Panc1 (cell line): Measurements from ENCODE around the gene PPM1F. TPM values are rescaled to one million over a fixed set of nuclear protein-coding genes. Genes with fewer than 3 reads are reported as not detected.

Experiments
- ATAC-seq: fragments of 200-7000 bp; cut with Tn5 transposase; 2 replicates; pipeline ENCODE4 v1.9.1; 2020; ENCODE audit warnings: mild to moderate bottlenecking, moderate library complexity
- BruUV-seq: library from RNA; stranded (reverse); fragments of 400-500 nt; replicated peaks from 2 replicates; lab custom pipeline; 2021; lab: Mats Ljungman, UMichigan
- CTCF ChIA-PET: fragments of 300-600 bp; sonication (Branson Sonifier 250); formaldehyde crosslinking; loops from one replicate; lab custom pipeline; 2022; ENCODE audit warnings: antibody characterized with exemption; lab: Charles Lee
- POLR2A ChIA-PET: fragments of 300-600 bp; sonication (Branson Sonifier 250); formaldehyde crosslinking; loops from one replicate; lab custom pipeline; 2022; ENCODE audit warnings: antibody characterized with exemption; lab: Charles Lee
- DNase-seq: peaks from one replicate; pipeline ENCODE4 v3.0.0-alpha.2; 2010; ENCODE audit warnings: low read depth, low spot score
- H3K27ac ChIP-seq: 2 replicates; pipeline ENCODE4 v1.5.1; 2011; ENCODE audit warnings: mild to moderate bottlenecking, low read length, inconsistent platforms
- H3K27me3 ChIP-seq: fragments of 200-500 bp; sonication (Bioruptor generic); 2 replicates; pipeline ENCODE4 v1.6.0; 2014; ENCODE audit warnings: low read length, inconsistent platforms; ENCODE audit not compliant: control insufficient read depth, insufficient read depth
- H3K36me3 ChIP-seq: fragments of 200-500 bp; sonication (Bioruptor generic); 2 replicates; pipeline ENCODE4 v1.5.1; 2014; ENCODE audit warnings: inconsistent platforms, mild to moderate bottlenecking, low read length, moderate library complexity; ENCODE audit not compliant: control insufficient read depth, insufficient read depth
- H3K4me1 ChIP-seq: 2 replicates; pipeline ENCODE4 v1.5.1; 2011; ENCODE audit warnings: inconsistent platforms, mild to moderate bottlenecking, low read length, moderate library complexity; ENCODE audit not compliant: control insufficient read depth, insufficient read depth
- H3K4me3 ChIP-seq, 2 experiments: 2 replicates each; pipeline ENCODE4 v1.5.1; 2011 to 2012; ENCODE audit warnings: low read depth in 2 of 2, low read length in 2 of 2, mild to moderate bottlenecking in 2 of 2, inconsistent platforms in 1 of 2, moderate library complexity in 1 of 2
- H3K9me3 ChIP-seq: fragments of 200-500 bp; sonication (Bioruptor generic); 2 replicates; pipeline ENCODE4 v1.5.1; 2014; ENCODE audit warnings: low read depth, mild to moderate bottlenecking, inconsistent platforms, low read length, moderate library complexity; ENCODE audit not compliant: control insufficient read depth, insufficient read depth
- CTCF ChIP-seq: fragments of 450-650 bp; IDR thresholded peaks from 2 replicates; pipeline ENCODE4 v1.5.1; 2017; ENCODE audit warnings: mild to moderate bottlenecking
- POLR2AphosphoS5 ChIP-seq: IDR thresholded peaks from 2 replicates; pipeline ENCODE4 v1.6.1; 2012; ENCODE audit warnings: mild to moderate bottlenecking, low read depth, low read length, moderate library complexity
- REST ChIP-seq, 2 experiments: IDR thresholded peaks; 2 replicates each; pipeline ENCODE4 v1.6.1; 2011 to 2012; ENCODE audit warnings: low read depth in 2 of 2, control low read depth in 1 of 2, low read length in 1 of 2, mild to moderate bottlenecking in 1 of 2, moderate library complexity in 1 of 2; ENCODE audit not compliant: insufficient read depth in 1 of 2
- SIN3A ChIP-seq: IDR thresholded peaks from 2 replicates; pipeline ENCODE4 v1.6.1; 2012; ENCODE audit warnings: low read depth, mild to moderate bottlenecking, low read length, moderate library complexity, borderline replicate concordance; ENCODE audit not compliant: insufficient read depth
- TCF7L2 ChIP-seq: IDR thresholded peaks from 2 replicates; pipeline ENCODE4 v1.6.1; 2011; ENCODE audit warnings: mild to moderate bottlenecking, low read depth, low read length, inconsistent platforms
- in situ Hi-C: cut with HindIII; loops from 2 replicates; pipeline ENCODE4 v1.10.0; 2016; ENCODE audit warnings: low sequenced_read_pairs, low pct_unique_long_range_greater_than_20kb
- intact Hi-C: fragments of 100-400 bp; cut with micrococcal nuclease; formaldehyde crosslinking; loops from one replicate; pipeline ENCODE4 v1.10.0; 2022; ENCODE audit not compliant: unreplicated experiment
- total RNA-seq: library from RNA; stranded (reverse); gene quantifications from one replicate; pipeline ENCODE4 v1.2.1, GENCODE V29; 2021; ENCODE audit not compliant: unreplicated experiment

The PPM1F gene
- total RNA-seq, 1 experiment from 2014 or later: 28.9 TPM

- no peaks in the 10 kb centered on the region for H3K4me1 ChIP-seq
- intact Hi-C loops (no loop called here), in situ Hi-C loops (loop anchor here (25.0 kb wide), 1 partner anchor 116 kb away; no protein-coding TSS in a partner anchor)
- POLR2A ChIA-PET: interaction anchor here (0.7 kb wide), 2 partner anchors 15 to 1298 kb away, joined by 7 to 15 read pairs; no protein-coding TSS in a partner anchor
- 0 out of 2 replicates have a peak, but pooled peaks cover 2% of the 10 kb centered on the region for H3K36me3 ChIP-seq
- no peak for DNase-seq
- CTCF ChIA-PET: no interaction called here
- no peak for TF ChIP-seq POLR2AphosphoS5
- no peak for TF ChIP-seq SIN3A
- no peak for TF ChIP-seq TCF7L2
- TF ChIP-seq CTCF: no peak
- no peak for TF ChIP-seq REST (IDR thresholded peaks at IDR 0.05; ENCODE audit: insufficient read depth in 1 of 2, low read depth in 2 of 2, low read length in 1 of 2)
- H3K27me3 ChIP-seq: no peaks in the 10 kb centered on the region
- H3K27ac ChIP-seq: no peak overlapping the region
- no peaks in the 10 kb centered on the region for H3K9me3 ChIP-seq
- ATAC-seq: no peak
- no peak overlapping the region for H3K4me3 ChIP-seq
- no TSS peak for BruUV-seq
Observed at GRCh38 chr22:21928048-21928447, 24.6 kb downstream of the PPM1F start.

GRCh38 chr22:21927174-21927823 is 25.3 kb downstream of the PPM1F start:
- H3K27ac ChIP-seq: no peak overlapping the region
- in situ Hi-C loops: loop anchor here (25.0 kb wide), 1 partner anchor 115 kb away; no protein-coding TSS in a partner anchor
- ATAC-seq (no peak), DNase-seq (no peak)
- no peaks in the 10 kb centered on the region for H3K27me3 ChIP-seq
- H3K4me1 ChIP-seq: no peaks in the 10 kb centered on the region
- ChIA-PET POLR2A (interaction anchor here (0.7 kb wide), 1 partner anchor 15 kb away, joined by 7 read pairs; no protein-coding TSS in a partner anchor), CTCF (no interaction called here)
- no peak overlapping the region for H3K4me3 ChIP-seq
- 0 out of 2 replicates have a peak, but pooled peaks cover 2% of the 10 kb centered on the region for H3K36me3 ChIP-seq
- intact Hi-C loops: no loop called here
- no TSS peak for BruUV-seq
- H3K9me3 ChIP-seq: no peaks in the 10 kb centered on the region
- TF ChIP-seq TCF7L2 (no peak), SIN3A (no peak), POLR2AphosphoS5 (no peak), REST (IDR thresholded peaks at IDR 0.05; ENCODE audit: insufficient read depth in 1 of 2, low read depth in 2 of 2, low read length in 1 of 2) (no peak), CTCF (no peak)
